Omental fat pad (tissue), 4 donors: ENCODE data around the gene SMAD3. TPM values are rescaled to one million over a fixed set of nuclear protein-coding genes. Genes with fewer than 3 reads are reported as not detected.

ENCODE experiments used
- ATAC-seq: fragments of 150-250 bp; one replicate; pipeline ENCODE4 v1.9.1; 2016; ENCODE audit warnings: mild to moderate bottlenecking, moderate library complexity; ENCODE audit not compliant: low FRiP score
- DNase-seq: peaks from one replicate; pipeline ENCODE4 v3.0.0-alpha.2; 2019; ENCODE audit warnings: low spot score
- total RNA-seq, 4 donors: library from RNA; depleted of rRNA; stranded (reverse); fragments of >200 nt; gene quantifications; one replicate each; pipeline ENCODE4 v1.1.0, GENCODE V29; 2016
- TF ChIP-seq, protein P1 (sequence below), 3 donors: fragments of 450-650 bp; IDR thresholded peaks; one replicate each; pipeline ENCODE4 v1.5.1; 2016 to 2017; ENCODE audit warnings: antibody characterized with exemption in 3 of 3, mild to moderate bottlenecking in 3 of 3, moderate library complexity in 2 of 3

The SMAD3 gene
- total RNA-seq, 4 donors from 2014 or later: 30.9 to 58.1 (median 49.9) TPM

DNA sequence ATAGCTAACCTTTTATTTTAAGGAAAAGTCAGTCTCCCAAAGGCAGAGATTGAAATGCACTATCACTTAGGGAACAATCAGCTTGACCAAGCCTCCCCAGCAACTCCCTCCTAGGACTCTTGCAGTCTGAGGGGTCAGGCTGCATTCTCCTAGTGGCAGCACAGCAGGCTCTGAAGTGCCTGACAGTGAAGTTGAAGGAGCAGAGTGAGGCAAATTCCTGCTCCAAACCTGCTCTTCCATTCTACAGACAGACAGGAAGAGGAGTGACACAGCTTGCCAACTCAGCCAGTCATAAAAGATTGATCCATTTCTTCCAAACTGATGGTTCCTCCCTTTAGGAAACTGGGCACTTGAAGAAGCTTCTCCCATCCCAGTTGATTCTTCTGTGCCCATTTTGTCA, 43.9 kb upstream of the SMAD3 start:
- ATAC-seq (no peak), DNase-seq (no peak)
- TF ChIP-seq, protein P1, sequence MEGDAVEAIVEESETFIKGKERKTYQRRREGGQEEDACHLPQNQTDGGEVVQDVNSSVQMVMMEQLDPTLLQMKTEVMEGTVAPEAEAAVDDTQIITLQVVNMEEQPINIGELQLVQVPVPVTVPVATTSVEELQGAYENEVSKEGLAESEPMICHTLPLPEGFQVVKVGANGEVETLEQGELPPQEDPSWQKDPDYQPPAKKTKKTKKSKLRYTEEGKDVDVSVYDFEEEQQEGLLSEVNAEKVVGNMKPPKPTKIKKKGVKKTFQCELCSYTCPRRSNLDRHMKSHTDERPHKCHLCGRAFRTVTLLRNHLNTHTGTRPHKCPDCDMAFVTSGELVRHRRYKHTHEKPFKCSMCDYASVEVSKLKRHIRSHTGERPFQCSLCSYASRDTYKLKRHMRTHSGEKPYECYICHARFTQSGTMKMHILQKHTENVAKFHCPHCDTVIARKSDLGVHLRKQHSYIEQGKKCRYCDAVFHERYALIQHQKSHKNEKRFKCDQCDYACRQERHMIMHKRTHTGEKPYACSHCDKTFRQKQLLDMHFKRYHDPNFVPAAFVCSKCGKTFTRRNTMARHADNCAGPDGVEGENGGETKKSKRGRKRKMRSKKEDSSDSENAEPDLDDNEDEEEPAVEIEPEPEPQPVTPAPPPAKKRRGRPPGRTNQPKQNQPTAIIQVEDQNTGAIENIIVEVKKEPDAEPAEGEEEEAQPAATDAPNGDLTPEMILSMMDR (IDR thresholded peaks at IDR 0.05): no peak

DNA sequence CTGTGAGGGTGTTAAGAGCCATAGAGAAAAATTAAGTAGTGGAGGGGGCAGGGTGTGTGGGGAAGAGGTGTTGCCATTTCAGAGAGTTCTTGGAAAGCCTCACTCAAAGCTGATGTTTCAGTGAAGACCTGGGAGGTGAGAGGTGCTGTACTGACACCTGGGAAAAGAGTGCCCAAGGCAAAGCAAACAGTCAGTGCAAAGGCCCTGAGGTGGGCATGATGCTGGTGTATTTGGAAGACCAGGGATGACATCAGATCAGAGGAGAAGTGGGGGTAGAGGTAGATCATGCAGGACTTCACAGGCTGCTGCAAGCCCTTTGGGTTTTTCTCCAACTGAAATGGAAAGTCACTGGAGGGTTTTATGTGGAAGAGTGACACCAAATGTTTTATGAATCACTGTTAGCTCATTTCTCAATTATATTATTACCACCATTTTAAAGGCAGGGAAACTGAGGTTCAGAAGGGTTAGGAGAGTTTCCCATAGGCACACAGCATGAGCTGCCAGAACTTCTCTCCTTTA, 42.8 kb upstream of the SMAD3 start:
- DNase-seq: no peak
- TF ChIP-seq, protein P1 (IDR thresholded peaks at IDR 0.05): no peak
- no peak for ATAC-seq

DNA sequence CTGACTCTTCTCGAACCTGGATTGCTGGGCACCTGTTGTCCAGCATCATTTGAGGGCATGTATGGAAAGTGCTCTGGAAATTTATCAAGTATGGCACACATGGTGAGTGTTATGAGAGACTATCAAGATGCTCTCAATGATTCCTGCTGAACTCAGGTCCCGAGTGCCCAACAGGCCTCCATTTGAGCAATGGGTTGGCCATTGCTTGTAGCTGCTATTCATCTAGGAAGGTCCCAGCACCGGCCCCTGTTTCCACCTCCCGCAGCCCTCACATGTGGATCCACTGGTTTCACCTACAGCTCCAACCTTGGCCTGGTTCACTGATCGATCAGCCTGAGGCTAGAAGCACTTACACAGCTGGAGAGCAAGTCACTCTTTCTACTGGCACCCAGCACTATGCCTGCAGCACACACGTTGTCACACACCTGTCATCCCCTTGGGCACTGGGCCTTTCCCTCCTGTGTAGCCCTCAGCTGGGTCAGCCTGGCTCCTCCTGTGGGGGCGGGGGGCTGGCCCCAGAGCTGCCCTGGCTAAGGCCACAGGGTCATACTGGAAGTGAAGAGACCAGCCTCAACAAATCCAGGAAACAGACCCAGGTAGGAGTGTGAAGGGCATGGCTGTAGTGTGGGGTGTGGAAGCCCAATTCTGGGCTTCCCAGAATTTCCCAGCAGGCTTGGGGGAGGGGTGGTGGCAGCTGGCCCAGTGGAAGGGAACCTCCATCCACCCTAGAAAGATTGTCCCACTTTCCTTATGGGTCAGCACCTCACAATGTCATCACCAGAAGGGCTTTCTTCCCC, 41.7 kb upstream of the SMAD3 start:
- TF ChIP-seq, protein P1 (IDR thresholded peaks at IDR 0.05): no peak
- DNase-seq (no peak), ATAC-seq (peak; percentile 35)

DNA sequence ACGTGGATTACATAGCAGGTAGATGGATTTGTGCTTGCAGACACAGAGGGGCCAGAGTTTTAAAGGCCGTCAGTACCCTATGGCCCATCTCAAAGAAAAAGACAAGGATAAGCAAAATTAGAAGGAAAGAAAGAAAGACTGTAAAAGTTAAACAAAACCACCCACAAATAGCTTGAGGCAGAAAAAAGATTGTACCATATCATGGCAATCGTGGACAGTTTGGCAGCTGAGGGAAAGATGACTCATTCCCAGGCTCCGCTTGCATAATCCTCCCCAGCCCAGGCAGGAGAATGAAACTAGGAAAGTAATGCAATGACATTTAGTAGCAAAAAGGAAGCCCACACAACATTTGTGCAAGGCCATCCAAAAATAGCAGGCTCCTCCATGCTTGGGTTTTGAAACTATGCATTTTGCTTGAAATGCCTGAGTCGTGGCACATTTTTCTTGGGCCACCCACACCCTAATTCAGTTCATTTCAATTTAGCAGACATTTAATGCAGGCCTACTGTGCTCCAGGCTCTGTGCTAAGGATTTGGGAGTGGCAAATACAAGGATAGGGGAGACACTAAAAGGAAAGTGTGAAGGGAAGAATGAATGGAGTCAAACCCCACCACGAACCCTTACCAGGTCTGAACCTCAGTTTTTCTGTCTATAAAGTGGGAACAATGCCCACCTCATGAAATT, 40.9 kb upstream of the SMAD3 start:
- TF ChIP-seq, protein P1 (IDR thresholded peaks at IDR 0.05): no peak
- peak; percentile 86 for ATAC-seq
- DNase-seq: peak; percentile 60

DNA sequence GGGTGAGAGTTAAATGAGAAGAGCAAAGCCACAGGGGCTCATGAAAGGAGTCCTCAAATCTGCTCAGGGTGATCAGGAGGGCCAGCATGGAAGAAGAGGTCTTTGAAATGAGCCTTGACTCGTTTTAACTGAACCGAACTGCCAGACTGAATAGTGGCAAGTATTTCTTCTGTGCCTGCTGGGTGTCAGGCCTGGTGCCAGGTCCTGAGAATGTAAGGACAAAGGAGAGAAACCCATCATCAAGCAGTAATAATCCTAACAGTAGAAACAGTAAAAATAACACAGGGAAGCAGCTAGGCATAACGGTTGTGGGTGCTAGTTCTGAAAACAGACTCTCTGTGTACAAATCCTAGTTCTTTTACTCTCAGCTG, 40.4 kb upstream of the SMAD3 start:
- TF ChIP-seq, protein P1 (IDR thresholded peaks at IDR 0.05): no peak
- ATAC-seq: no peak
- no peak for DNase-seq

DNA sequence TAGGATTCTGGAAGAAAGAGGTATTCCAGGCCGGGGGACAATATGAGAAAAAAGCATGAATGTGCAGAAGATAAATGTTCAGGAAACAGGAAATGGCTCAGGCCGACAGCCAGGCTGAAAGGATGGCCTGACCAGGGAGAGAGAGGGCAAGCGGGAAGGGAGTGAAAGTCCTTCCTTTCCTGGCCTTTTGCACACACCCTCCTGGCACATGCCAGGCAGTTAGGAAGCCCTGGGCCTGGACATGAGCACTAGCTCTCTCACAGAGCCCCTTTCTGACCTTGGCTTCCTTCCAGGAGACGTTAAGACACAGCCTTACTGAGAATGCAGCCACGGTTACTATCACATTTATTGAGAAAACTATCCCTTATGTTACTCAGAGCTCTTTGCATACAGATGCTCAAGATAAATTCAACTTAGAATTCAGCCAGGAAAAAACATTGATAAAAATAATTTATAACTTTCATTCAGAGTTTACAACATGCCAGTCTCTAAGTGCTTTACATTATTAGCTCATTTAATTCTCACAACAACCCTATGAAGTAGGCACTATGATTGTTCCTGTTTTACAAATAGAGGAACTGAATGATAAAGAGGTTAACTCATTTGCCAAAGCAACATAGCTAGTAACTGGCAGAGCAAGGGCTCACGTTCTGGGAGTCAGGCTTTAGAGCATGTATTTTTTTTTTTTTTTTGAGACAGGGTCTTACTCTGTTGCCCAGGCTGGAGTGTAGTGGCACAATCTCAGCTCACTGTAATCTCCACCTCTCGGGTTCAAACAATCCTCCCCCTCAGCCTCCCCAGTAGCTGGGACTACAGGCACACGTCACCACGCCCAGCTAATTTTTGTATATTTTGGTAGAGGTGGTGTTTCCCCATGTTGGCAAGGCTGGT, 39.4 kb upstream of the SMAD3 start:
- TF ChIP-seq, protein P1 (IDR thresholded peaks at IDR 0.05): no peak
- ATAC-seq (peak; percentile 74), DNase-seq (no peak)
